ENCODE data around the gene AMD1. TPM values are rescaled to one million over a fixed set of nuclear protein-coding genes. Genes with fewer than 3 reads are reported as not detected.

Gene AMD1
- total and polyA plus RNA-seq, 9 of the 15 experiments (the other 6 are each of a cell fraction or from before 2014, with no cell fraction given) = 60.0 to 151 (median 85.6) TPM

- TF ChIP-seq RREB1 (CRISPR knock-in tag; IDR thresholded peaks at IDR 0.05) = no peak
- no peak for TF ChIP-seq ZZZ3 (IDR thresholded peaks at IDR 0.05)
- no peak for TF ChIP-seq ERF (CRISPR knock-in tag; IDR thresholded peaks at IDR 0.05)
- no peak for TF ChIP-seq NCOA1 (IDR thresholded peaks at IDR 0.05; ENCODE audit: low read depth)
- TF ChIP-seq BDP1 (IDR thresholded peaks at IDR 0.05; ENCODE audit: insufficient read depth, insufficient read length) = no peak
- peak; percentile 52; the same call in 1 of the 2 replicates for TF ChIP-seq POLR2AphosphoS2 (IDR thresholded peaks at IDR 0.05; ENCODE audit: low read length)
- TF ChIP-seq ZNF609 (CRISPR knock-in tag; IDR thresholded peaks at IDR 0.05; ENCODE audit: borderline replicate concordance) = no peak
- TF ChIP-seq ZNF347 (CRISPR knock-in tag; IDR thresholded peaks at IDR 0.05; ENCODE audit: low read depth) = no peak
- TF ChIP-seq SAP30 (IDR thresholded peaks at IDR 0.05; ENCODE audit: borderline replicate concordance, insufficient read depth, low read depth, low read length, poor library complexity, severe bottlenecking) = no peak
- TF ChIP-seq ZBTB12 (CRISPR knock-in tag; IDR thresholded peaks at IDR 0.05) = no peak
- no peak for TF ChIP-seq RFX5 (IDR thresholded peaks at IDR 0.05; ENCODE audit: low read depth, low read length)
- peak; percentile 70 for TF ChIP-seq FOSL1 (tag; conservative IDR thresholded peaks at IDR 0.05)
- TF ChIP-seq ZNF449 (CRISPR knock-in tag; IDR thresholded peaks at IDR 0.05) = no peak
- TF ChIP-seq ZSCAN32 (CRISPR knock-in tag; IDR thresholded peaks at IDR 0.05) = no peak
- no peak for TF ChIP-seq TBL1XR1 (IDR thresholded peaks at IDR 0.05; ENCODE audit: low read length in 2 of 2)
- no peak for TF ChIP-seq BACH1 (tag; IDR thresholded peaks at IDR 0.05)
Measured at GRCh38 chr6:110897433-110897832, 22.8 kb downstream of the AMD1 start (continued).
